ENCODE data around the gene ASB10.

ASB10 gene

DNA sequence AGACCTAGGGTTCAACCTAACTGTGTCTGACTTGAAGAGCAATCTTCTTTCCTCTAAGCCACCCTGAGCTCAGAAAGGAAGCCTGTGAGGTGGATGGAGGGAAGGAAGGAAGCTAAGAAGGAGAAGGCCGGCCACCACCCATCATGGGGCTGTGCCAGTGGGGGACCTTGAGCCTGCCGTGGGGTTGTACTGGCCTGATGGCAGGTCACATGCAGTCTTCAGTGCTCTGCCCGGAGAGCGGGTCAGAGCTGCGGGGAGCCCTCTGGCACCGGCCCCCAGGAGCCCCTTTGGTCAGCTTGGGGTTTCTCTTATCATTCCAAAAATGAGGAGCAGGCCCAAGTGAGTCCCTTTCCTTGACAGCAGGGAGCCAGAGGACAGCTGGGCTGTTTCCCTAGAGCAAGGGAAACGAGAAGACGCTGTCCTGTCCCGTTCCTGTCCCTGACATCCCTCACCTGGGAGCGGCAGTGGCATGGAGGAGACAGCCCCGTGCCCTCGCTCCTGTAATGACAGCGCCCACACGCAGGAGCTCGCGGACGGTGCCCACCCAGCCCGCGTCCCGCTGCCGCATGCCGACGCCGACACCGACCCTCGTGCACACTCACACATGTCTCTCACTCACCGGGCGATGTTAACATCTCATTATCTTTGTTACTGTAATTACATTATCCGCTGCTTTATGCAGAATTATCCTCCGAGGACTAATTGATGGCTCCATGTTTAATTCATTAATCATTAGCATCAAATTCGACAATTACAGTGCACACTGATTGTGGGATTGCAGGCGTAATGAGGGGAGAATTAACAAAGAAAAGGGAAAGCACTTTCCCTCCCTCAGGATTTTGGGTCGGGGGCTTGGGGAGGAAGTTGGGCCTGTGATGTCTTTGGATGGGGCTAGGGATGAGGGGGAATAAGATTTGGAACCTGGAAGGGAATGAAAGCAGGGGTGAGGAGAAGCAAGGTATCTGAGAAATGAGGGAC is 50.9 kb downstream of the ASB10 start:
- no peak for DNase-seq

DNA sequence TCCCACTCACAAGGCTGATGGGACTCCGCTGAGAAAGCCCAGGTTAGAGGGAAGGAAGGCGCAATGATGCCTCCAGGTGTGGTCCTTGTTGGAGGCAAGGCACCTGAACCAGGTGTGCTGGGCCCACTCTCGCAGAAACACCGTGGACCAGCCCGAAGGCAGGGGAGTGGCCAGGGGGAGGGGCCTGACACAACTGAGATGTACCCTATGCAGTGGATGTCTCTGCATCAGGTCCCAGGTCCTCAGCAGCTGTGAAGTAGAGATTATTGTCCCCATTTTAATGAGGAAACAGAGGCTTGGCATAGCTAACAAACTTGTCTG is 51.6 kb downstream of the ASB10 start:
- DNase-seq: no peak

DNA sequence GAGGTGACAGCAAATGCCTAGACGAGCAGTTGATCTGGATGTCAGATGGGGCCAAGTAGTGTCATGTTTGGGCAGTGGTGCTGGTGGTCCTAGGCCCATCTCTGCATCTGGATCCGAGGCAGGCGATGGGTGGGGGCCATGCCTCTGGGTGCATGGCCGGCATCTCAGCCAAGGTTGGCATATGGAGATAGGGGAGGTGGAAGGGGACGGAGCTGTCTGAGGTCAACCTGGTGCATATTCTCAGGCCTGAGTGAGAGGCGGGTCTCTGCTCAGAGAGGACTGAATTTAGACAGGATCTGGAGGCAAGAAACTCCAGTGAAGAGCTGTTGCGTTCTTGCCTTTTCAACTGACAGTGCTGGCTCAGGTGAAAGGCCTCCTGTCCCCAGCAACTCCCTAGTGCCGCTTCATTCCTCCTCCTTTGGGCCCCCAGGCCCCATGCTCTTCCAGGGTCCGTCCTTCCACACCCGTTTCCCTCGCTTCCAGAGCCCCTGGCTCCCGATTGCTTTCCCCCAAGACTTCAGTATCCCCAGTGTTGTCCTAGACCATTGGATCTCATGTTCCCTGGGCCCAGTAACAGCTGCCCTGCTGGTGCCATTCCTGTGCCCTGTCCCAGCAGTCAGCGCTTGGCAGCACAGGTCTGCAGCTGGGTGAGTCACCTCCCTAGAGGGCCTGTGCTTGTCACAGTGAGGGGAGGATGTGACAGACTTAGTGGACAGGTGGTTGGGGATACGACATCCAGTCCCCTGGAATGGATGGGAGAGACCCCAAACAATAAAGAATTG is 52.1 kb downstream of the ASB10 start:
- no peak for DNase-seq

DNA sequence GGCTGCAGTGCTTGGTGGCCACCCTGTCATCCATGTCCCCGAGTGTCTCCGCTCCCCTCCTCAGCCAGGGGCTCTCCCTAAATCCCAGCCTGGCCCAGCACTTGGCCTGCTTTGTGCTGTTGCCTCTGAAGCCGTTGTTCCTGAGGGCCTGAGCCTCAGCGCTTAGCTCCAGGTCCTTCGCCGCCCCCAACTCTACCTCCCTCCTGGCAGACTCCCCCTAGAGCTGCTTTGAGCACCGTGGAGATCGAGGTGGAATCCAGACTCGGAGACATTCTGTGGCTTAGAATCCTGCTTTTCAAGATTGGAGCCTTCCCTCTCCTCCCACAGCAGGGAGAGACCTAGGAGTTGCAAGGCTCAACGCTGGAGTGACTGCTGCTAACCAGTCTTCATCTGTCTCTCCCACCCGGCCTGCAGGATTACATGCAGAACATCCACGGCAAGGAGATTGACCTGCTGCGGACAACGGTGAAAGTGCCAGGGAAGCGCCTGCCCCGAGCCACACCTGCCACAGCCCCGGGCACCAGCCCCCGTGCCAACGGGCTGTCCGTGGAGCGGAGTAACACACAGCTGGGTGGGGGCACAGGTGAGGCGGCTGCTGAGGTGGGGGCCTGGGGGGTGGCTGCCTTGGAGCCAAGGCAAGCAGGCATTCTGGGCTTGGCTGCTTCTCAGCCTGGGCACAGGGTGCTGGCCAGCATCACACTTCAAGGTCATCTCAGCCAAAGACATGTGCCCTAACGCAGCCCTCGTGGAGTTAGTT is 52.9 kb downstream of the ASB10 start:
- no peak for DNase-seq

DNA sequence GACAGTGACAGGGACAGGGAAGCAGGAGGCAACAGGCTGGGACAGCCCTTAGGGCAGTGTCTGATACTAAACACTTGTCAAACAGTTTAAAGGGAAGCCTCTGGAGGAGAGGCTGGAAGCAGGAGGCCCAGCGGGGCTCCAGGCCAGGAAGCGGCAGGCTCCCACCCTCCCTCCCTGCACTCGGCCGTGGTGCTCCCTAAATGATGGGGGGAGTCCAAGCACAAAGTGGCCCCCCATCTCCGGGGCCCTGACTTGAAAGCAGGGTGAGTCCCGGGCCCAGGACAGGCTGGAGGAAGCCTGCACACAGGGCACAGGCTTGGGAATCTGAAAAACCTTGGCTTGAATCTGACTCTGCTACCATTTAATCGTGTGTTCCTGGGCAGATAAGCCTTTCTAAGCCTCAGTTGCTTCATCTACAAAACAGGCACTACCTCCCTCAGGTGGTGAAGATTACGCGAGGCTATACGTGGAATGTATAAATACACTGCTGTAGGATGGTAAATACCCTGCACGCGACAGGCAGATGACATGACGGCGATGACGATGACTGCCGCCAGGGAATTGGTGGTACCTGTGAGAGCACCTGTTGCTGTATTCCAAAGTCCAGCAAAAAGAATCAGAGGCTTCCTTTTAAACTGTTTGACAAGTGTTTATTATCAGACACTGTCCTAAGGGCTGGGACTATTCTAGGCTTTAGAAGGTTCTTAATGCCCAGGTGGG is 53.6 kb downstream of the ASB10 start:
- DNase-seq: no peak

DNA sequence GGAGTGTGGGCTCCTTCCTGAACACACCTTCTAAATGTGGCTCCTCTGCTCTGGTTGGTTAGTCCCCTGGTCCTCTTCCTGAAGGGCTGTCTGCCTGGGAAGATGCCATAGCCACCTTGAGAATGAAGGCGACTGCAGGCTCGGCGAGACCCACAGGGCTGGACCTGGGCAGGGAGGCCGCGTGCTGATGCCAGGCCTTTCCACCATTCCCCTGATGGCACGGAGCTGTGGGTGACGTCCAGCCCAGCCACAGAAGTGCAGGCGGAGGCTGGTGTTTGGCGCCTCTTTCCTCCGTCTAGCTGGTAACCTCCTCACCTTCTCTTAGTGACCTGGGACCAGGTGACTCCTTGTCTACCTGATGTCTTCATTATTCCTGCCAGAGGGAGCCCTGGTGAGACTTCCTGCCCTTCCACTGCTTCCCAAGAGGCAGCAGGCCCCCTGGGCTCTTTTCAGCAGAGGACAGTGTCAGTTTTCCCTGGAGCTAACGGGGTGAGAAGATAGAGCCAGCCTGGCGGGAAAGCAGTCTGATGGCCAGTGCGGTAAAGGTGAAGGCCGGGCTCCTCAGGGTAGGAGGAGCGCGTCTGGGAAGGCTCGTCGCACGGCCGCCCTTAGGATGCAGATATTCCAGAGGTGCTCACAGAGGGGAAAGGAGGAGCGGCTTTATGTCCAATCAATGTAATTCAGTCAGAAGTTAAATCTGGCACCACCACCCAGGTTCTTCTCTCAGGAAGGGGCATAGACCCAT is 54.4 kb downstream of the ASB10 start:
- DNase-seq: no peak

DNA sequence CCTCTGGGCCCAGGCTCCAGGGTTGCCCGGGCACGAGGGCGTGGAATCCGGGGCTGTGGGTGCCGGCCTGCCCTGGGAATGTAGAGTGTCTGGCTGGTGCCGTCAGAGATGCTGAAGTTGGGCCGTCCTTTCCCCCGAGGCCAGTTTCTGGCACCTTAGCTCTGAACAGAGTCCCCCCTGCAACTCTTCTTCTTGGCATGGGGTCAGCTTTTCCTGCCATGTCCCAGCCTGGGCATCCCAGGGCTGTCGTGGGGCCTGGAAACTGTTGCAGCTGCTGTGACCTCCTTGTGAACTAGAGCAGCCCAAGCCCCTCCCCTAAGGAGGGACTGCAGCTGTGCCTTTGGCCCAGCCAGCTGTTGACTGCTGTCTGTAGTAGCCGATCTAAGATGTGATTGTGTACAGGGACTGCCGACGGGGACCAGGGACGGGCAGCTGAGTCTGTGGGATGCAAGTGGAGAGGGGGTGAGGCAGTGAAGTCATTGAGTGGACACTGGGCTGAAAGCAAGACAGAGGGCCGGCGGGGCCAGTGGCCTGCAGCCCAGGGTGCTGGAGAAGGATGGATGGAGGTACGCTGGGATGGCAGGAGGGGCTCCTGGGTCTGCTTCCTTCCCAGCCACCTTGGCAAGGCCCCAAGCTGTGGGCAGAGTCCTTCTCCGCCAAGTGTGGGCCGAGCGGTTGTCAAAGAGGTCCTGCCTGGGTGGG is 55.3 kb downstream of the ASB10 start:
- DNase-seq: no peak

DNA sequence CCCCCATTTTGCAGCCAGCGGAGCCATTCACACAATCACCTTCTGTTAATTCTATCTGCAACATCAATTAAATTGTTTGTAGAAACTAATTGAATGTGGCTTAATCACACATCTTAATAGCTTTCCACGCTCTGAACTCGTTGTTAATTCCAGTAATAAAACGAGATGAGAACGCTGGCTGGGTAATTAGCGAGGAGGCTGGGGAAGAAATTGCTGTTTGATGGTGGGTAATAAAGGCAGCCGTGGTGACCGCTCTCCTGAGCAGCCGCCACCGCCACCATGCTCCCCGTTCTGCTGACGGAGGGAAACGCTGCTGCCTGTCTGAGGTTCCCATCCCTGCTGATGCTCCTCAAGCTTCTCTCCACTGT is 55.8 kb downstream of the ASB10 start:
- no peak for DNase-seq

DNA sequence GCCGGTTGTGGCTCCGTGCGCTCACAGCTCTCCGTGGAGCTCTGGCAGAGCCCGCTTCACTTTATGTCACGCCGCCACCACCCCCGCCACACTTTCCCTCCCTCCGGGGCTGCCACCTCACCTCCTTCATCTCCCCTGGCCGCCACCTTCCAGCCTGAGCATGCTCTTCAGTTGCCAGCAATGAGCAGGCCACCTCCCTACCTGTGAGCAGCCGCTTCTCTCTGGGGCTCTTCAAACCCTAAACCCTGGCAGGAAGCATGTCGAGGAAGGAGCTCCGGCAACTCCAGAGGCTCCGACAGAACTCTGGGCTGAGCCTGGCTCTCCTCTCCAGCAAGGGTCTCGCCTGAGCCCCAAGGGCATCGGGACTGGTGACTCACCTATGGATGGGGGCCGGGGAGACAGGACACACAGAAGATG is 56.3 kb downstream of the ASB10 start:
- DNase-seq: no peak

DNA sequence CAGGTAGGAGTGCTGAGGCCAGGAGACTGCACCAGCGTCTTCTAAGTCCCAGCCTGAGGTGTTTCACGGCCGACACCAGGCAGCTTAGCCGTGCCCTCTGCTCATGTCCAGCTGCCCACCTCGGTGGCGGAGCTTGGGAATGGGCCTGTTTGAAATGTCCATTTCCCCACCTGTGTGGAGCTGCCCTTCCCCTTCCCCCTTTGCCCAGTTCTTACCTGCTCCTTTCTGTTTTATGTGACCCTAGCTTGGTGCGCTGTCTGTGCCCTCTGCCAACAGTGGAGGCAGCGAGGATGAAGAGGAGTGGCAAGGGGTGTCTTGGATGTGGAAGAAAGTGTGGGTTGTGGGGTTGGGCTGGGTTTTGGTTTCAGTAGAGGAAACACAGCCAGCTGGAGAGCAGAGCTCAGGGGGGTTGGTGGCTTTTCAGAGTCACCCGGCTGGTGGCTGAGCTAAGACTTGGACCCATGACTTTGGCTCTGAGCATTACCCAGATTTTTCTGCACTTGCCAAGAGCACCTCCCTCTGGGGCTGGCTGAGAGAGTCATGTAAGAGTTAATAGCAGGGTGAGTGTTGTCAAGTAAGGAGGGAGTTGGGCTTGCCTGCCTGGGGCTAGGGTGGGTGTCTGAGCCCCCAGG is 57.0 kb downstream of the ASB10 start:
- DNase-seq: no peak

DNA sequence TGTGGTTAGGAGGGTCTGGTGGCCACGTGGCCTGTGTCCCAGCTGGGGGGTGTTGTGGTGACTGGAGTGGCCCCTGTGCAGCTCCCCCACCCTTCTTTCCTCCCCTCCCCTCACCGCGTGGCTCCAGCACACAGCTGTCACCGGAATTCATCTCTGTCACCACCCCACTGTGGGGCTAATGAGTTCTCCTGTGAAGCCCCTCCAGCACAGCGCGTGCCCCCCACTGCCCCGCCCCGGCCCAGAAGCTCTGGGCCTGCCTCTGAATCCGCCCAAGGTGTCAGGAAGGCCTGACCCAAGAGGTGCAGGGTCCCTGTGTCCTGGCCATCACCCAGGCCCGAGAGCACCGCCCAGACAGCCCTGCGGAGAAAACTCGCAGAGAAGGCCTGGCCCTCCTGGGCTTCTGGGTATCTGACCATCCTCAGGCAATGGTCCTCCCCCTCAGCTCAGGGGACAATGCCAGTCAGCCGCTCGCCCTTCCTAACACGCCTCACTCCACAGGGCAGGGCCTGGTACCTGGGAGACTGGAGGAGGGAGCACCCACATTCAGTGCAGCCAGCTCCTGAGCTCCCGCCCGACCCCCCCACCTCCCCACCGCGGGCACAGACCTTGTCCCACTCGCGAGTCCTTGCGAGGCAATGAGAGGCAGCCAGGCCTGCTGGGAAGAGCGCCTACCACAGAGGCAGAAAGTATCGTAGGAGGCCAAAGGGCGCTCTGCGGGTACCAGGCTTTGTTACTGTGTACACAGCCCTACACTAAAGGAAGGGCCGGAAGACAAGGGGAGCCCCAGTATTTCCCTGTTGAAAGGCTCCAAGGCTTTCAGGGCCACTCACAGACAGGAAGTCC is 57.7 kb downstream of the ASB10 start:
- no peak for DNase-seq

DNA sequence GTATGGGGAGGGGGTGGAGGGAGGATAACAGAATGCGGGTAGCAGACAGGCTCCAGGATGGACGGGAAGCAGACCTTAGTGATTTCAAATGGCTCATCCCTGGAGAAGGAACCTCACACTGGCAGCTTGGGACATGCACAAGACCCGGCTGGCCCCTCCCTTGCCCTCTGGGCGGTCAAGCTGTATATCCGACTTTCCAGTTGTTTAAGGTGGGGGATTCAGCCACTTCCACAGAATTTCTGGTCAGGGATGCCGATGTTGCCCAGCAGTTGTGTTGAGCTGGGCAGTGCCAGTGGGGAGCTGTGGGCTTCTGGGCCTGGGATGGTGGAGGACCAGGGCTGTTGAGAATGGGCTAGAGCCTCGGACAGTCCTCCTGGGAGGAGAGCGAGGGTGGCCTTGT is 58.3 kb downstream of the ASB10 start:
- DNase-seq: no peak

DNA sequence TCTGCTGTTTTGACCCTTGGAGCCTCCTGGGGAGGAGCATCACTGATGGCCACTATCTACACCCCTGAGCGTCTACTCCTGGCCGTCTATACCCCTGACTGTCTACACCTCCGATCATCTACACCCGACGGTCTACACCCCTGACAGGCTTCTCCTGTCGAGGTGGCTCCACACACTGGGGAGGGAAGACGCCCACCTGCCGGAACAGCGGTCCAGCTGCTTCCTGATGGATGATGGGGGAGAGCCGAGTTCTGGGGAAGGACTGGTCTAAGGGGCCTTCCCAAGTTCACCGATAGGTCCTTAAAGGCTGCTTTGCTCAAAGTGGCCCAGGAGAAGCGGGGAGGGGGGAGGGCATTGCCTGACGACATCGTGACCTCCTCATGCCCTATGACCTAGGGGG is 58.9 kb downstream of the ASB10 start:
- DNase-seq: no peak

DNA sequence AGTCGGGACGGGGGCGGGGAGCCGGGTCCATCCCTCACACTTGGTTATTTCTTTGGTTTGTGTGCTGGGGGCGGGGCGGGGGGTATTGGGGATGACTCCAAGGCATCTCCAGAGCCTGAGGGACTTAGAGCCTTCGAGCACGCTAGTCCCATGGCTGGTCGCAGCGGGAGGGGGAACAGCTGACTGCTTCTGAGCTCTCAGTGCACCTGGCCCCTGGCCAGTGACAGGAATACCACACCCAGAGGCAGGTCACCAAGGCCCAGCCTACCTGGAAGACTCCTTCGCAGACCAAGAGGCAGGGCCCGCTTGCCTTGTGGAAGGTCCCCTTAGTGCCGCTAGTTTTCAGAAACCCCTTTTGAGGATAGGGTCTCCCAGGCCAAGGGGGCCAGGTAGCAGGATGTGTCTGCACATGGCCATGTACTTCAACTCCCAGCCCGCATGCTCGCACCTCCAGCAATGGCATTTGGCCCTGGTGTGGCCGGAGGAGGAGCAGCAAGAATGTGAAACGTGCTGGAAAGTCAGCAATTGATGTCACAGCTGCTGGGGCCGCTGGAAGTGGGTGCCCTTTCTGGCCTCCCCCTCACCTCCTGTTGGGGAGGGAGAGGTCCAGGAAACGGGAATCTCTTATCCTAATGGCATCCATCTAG is 60.4 kb downstream of the ASB10 start:
- DNase-seq: no peak

DNA sequence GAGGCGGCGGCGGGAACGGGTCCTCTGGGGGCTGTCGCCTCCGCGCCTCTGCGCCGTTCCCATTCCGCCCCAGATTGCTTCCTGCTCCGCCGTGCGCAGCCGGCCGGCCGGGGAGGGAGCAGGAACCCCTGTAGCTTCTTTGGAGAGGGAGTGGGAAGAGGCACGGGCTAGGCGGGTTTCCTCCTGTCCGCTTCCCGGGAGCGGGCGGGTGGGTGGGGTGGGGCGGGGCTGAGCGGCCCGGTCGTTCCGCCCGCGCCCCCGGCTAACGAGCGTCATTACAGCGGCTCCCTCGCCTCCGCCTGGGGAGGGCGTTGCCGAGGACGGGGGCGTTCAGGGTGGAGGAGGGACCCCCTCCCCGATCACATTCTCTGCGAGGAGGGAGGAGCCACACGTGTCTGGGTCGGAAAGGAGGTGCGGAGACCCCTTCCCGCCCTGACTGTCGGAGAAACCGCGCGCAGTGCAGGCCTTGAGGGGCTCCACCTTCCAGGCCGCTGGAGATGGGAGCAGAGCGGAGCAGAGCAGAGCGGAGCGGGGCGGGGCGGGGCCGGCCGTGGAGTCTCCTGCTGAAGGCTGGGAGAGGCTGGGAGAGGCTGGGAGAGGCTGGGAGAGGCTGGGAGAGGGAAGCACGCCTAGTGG is 61.1 kb downstream of the ASB10 start:
- DNase-seq: no peak
